HEK293T (cell line): ENCODE data around the gene FGFR2.

Source experiments
- ARNT ChIP-seq: fragments of 450-650 bp; IDR thresholded peaks from 2 replicates; pipeline ENCODE4 v1.6.1; 2017; ENCODE audit warnings: mild to moderate bottlenecking
- BHLHE40 ChIP-seq: fragments of 450-650 bp; IDR thresholded peaks from 2 replicates; pipeline ENCODE4 v1.6.1; 2016; ENCODE audit warnings: mild to moderate bottlenecking, moderate library complexity, borderline replicate concordance
- ELF4 ChIP-seq: fragments of 450-650 bp; IDR thresholded peaks from 2 replicates; pipeline ENCODE4 v1.6.1; 2017; ENCODE audit warnings: antibody characterized with exemption
- HDGF ChIP-seq: fragments of 450-650 bp; IDR thresholded peaks from 2 replicates; pipeline ENCODE4 v1.6.1; 2017; ENCODE audit warnings: antibody characterized with exemption, borderline replicate concordance
- SP1 ChIP-seq: fragments of 450-650 bp; IDR thresholded peaks from 2 replicates; pipeline ENCODE4 v1.6.1; 2017
- SUZ12 ChIP-seq: fragments of 450-650 bp; IDR thresholded peaks from 2 replicates; pipeline ENCODE4 v1.6.1; 2016; ENCODE audit warnings: mild to moderate bottlenecking
- TARDBP ChIP-seq: fragments of 450-650 bp; IDR thresholded peaks from 2 replicates; pipeline ENCODE4 v1.6.1; 2016
- TF ChIP-seq, protein P1 (sequence below): fragments of 450-650 bp; IDR thresholded peaks from 2 replicates; pipeline ENCODE4 v1.6.1; 2016

DNA sequence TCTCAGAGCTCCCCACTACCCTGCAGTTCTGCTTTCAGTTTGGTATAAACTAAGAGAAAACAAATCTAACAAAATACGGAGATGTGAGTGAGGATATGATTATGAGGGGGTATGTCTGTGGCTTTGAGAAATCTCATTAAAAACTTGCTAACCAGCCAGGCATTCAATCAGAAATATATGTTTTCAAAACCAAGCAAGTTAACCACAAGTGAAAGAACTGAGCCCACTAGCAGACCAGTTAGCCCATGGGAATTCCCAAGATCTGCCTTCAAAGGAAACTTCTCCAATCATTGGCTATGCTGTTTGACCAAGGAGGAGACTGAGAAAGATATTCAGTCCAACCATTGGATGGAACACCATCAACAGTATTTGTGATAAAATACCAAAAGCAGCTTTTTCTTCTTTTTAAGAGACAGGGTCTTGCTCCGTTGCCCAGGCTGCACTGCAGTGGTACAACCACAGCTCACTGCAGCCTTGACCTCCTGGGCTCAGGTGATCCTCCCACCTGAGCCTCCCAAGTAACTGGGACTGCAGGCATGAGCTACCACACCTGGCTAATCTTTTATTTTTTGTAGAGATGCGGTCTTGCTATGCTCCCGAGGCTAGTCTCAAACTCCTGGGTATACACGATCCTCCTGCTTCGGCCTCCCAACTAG, 41.2 kb downstream of the FGFR2 start:
- TF ChIP-seq SP1 = no peak
- no peak for TF ChIP-seq TARDBP
- no peak for TF ChIP-seq SUZ12
- TF ChIP-seq BHLHE40 = no peak
- TF ChIP-seq ELF4 = no peak
- TF ChIP-seq HDGF = no peak
- TF ChIP-seq, protein P1, sequence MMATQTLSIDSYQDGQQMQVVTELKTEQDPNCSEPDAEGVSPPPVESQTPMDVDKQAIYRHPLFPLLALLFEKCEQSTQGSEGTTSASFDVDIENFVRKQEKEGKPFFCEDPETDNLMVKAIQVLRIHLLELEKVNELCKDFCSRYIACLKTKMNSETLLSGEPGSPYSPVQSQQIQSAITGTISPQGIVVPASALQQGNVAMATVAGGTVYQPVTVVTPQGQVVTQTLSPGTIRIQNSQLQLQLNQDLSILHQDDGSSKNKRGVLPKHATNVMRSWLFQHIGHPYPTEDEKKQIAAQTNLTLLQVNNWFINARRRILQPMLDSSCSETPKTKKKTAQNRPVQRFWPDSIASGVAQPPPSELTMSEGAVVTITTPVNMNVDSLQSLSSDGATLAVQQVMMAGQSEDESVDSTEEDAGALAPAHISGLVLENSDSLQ = no peak
- no peak for TF ChIP-seq ARNT
